ENCODE measurements around the gene C15orf62.

C15orf62 gene

DNA sequence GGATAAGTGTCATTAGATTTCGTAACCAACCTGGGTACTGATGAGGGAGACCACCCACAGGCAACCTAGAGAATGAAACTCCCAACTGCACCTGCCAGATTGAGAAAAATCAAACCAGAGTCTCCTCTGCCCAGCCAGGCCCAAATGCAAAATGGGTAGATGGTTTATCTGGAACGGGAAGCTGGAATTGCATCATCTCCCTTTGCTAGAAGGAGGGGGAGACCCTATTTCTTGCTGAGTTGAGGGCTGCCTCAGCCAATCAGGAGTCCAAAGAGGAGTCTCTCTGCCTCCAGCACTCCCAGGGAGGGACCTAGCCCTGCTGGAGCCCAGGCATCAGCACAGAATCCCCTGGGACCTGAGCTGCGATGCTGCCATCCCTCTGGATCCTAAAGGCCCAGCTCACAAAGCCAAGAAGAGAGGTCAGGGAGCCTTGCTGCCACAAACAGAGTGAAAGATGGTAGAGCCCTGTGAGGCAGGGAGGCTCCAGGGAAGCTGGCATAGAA is 22.8 kb upstream of the C15orf62 start:
- TF ChIP-seq, protein P1, sequence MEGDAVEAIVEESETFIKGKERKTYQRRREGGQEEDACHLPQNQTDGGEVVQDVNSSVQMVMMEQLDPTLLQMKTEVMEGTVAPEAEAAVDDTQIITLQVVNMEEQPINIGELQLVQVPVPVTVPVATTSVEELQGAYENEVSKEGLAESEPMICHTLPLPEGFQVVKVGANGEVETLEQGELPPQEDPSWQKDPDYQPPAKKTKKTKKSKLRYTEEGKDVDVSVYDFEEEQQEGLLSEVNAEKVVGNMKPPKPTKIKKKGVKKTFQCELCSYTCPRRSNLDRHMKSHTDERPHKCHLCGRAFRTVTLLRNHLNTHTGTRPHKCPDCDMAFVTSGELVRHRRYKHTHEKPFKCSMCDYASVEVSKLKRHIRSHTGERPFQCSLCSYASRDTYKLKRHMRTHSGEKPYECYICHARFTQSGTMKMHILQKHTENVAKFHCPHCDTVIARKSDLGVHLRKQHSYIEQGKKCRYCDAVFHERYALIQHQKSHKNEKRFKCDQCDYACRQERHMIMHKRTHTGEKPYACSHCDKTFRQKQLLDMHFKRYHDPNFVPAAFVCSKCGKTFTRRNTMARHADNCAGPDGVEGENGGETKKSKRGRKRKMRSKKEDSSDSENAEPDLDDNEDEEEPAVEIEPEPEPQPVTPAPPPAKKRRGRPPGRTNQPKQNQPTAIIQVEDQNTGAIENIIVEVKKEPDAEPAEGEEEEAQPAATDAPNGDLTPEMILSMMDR (IDR thresholded peaks at IDR 0.05; ENCODE audit: insufficient read depth, low read depth, low read length, missing control alignments): no peak
- no peak overlapping the region for H3K4me3 ChIP-seq (ENCODE audit: low read depth, low read length)
- DNase-seq (ENCODE audit: low read depth): no peak

DNA sequence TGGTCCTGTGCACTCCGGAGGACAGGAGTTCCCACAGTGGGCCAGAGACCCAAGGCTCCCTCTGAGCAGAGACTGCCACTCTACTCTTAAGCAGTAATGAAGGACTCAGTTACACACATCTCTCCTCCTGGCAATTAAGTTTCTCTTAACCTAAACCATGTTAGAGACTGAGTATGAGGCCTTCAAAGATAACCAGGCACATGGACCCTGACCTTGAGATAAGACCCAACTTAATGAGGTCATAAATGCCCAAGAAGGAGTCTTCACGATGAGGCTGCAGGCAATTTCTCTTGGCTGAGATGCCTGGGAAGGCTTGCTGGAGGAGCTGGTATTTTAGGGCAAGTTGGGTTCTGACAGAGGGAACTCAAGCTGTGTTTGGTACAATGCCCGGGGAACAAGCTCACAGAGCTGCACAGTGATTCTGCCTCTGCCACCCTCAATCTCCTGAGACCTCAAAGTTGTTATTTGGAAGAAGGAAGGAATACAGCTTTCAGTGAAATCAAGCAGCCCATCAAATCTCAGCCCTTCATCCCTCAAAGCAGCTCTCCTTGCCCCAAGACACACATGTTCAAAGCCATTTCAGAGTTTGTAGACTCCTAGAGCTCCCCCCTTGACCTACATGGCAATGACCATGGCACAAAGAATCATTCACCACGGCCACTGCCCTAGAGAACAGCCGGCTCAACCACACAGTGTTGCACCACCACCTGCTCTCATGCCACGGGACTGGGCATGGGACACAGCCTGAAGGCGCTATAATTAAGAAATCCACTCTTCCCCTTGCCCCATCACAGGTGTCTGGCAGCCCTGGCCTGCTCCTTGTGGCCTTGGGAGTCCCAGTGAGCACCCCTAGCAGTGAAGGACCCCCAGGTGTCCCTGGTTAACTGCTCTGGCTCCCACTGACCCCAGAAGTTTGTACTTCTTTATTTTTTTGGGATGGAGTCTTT is 21.8 kb upstream of the C15orf62 start:
- no peak for DNase-seq (ENCODE audit: low read depth)
- no peak overlapping the region for H3K4me3 ChIP-seq (ENCODE audit: low read depth, low read length)
- TF ChIP-seq, protein P1 (IDR thresholded peaks at IDR 0.05; ENCODE audit: insufficient read depth, low read depth, low read length, missing control alignments): no peak

DNA sequence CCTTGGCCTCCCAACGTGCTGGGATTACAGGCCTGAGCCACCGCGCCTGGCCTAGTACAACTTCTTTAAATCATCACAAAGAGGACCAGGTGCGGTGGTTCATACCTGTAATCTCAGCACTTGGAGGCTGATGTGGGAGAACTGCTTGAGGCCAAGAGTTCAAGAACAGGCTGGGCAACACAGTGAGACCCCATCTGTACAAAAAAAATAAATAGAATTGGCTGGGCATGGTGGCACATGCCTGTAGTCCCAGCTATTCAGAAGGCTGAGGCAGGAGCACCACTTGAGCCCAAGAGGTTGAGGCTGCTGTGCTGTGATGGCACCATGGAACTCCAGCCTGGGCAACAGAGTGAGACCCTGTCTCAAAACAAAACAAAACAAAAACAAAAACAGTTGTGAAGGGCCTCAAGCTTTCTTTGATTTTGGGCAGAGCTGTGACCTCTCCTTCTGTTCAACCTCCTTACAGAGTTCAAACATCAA is 20.6 kb upstream of the C15orf62 start:
- DNase-seq (ENCODE audit: low read depth): no peak
- no peak overlapping the region for H3K4me3 ChIP-seq (ENCODE audit: low read depth, low read length)
- TF ChIP-seq, protein P1 (IDR thresholded peaks at IDR 0.05; ENCODE audit: insufficient read depth, low read depth, low read length, missing control alignments): no peak

DNA sequence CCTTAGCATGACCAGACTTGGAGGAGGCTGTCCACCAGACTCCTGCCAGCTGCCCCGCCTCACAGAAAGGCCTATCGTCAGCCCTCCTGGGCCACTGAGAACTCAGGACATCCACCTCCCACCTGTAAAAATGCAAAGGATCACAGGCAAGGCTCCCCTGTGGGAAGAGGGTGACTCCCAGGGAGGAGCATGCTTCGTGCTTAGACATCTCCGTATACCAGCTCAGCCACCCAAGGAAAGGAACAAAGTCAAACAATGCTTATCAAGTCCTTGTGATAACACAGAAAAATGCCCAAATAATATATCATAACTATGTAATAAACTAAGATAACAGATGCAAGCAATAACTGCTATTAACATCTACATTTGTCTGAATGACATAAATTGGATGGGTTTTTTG is 18.9 kb upstream of the C15orf62 start:
- no peak overlapping the region for H3K4me3 ChIP-seq (ENCODE audit: low read depth, low read length)
- DNase-seq (ENCODE audit: low read depth): no peak
- TF ChIP-seq, protein P1 (IDR thresholded peaks at IDR 0.05; ENCODE audit: insufficient read depth, low read depth, low read length, missing control alignments): no peak

DNA sequence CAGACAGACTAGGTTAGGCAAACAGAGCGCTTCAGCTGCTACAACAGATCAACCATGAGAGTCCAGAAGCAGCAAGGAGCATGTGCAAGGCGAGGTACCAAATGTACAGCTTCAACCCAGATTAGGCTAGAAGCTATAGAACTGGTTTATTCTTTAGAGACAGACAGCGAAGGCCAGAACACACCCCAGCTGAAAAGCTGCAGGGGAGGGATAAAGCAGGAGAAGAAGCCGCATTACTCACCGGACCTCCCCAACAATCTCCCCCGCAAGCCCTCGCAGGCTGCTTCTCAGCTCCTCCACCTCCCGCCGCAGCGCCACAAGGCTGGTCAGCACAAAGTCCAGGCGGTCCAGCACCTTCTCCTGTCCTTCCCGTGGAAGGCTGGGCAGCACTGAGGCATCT is 18.0 kb upstream of the C15orf62 start:
- no peak overlapping the region for H3K4me3 ChIP-seq (ENCODE audit: low read depth, low read length)

DNA sequence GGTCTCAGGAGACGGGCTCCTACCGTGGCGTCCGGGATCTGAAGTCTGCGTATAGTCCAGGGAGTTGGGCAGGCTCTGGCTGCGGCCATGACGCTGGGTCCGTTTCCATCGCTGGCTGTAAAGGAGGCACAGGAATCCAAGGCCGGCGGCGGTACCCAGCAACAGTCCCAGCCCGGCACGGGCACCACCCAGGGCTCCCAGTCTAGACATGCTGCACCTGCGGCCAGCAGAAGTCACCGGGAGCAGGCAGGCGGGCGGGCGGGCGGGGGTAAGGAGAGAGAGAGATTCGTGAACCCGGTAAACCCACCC is 15.3 kb upstream of the C15orf62 start:
- TF ChIP-seq, protein P1 (IDR thresholded peaks at IDR 0.05; ENCODE audit: insufficient read depth, low read depth, low read length, missing control alignments): no peak
- no peak for DNase-seq (ENCODE audit: low read depth)
- H3K4me3 ChIP-seq (ENCODE audit: low read depth, low read length): peak overlapping the region; percentile 78

More for the DNA sequence above, 18.0 kb upstream of the C15orf62 start:
- no peak for DNase-seq (ENCODE audit: low read depth)
- TF ChIP-seq, protein P1 (IDR thresholded peaks at IDR 0.05; ENCODE audit: insufficient read depth, low read depth, low read length, missing control alignments): no peak
